HCT116 (cell line): ENCODE measurements around the gene WFDC13. TPM values are rescaled to one million over a fixed set of nuclear protein-coding genes. Genes with fewer than 3 reads are reported as not detected.

ENCODE experiments used
- ATAC-seq: fragments of 200-7000 bp; cut with Tn5 transposase; 2 replicates; pipeline ENCODE4 v1.9.1; 2020; ENCODE audit warnings: mild to moderate bottlenecking, moderate library complexity
- BruUV-seq: library from RNA; stranded (reverse); fragments of 400-500 nt; replicated peaks from 2 replicates; lab custom pipeline; 2021; lab: Mats Ljungman, UMichigan
- CTCF ChIA-PET: fragments of 300-600 bp; sonication (Branson Sonifier 250); formaldehyde crosslinking; loops from one replicate; lab custom pipeline; 2021; ENCODE audit warnings: antibody characterized with exemption; lab: Charles Lee
- POLR2A ChIA-PET: fragments of 300-600, 350-600 bp; sonication (Branson Sonifier 250); formaldehyde crosslinking; loops from one replicate; lab custom pipeline; 2021; ENCODE audit warnings: antibody characterized with exemption; lab: Charles Lee
- RAD21 ChIA-PET, 2 experiments: fragments of 300-600 bp; sonication (Branson Sonifier 250); formaldehyde crosslinking; loops; one replicate each; lab custom pipeline; 2023; ENCODE audit warnings: low total read pairs in 2 of 2; ENCODE audit not compliant: uncharacterized antibody in 2 of 2, unreplicated experiment in 2 of 2, low non-redundant PET in 1 of 2; lab: Charles Lee
- DNase-seq: peaks from one replicate; pipeline ENCODE4 v3.0.0-alpha.2; 2010; ENCODE audit warnings: low read depth, low spot score
- H2AFZ ChIP-seq: fragments of 200-600 bp; shearing (Covaris generic), sonication (generic); 2 replicates; pipeline ENCODE4 v1.6.1; 2017; ENCODE audit warnings: low read depth, mixed run types, mixed read lengths, antibody characterized with exemption, low read length; ENCODE audit not compliant: poor library complexity, severe bottlenecking
- H3K27ac ChIP-seq: 2 replicates; pipeline ENCODE4 v1.5.1; 2012; ENCODE audit warnings: low read depth, low read length
- H3K27me3 ChIP-seq: fragments of 200-600 bp; sonication (generic); 2 replicates; pipeline ENCODE4 v1.6.1; 2016; ENCODE audit warnings: mixed run types, low read length, mixed read lengths; ENCODE audit not compliant: insufficient read depth
- H3K36me3 ChIP-seq, 2 experiments: fragments of 200-500 bp in 1 of 2; fragments of 200-600 bp in 1 of 2; sonication (Bioruptor generic) in 1 of 2; sonication (generic) in 1 of 2; 2 replicates each; pipeline versions ENCODE4 v1.5.1 to v1.6.1; 2014 to 2016; ENCODE audit warnings: low read length in 2 of 2, inconsistent platforms in 1 of 2, mixed read lengths in 1 of 2, mixed run types in 1 of 2; ENCODE audit not compliant: insufficient read depth in 2 of 2, control insufficient read depth in 1 of 2
- H3K4me1 ChIP-seq, 2 experiments: fragments of 200-600 bp in 1 of 2; sonication (generic) in 1 of 2; 2 replicates each; pipeline versions ENCODE4 v1.5.1 to v1.6.1; 2012 to 2017; ENCODE audit warnings: low read length in 2 of 2, inconsistent platforms in 1 of 2, mild to moderate bottlenecking in 1 of 2, mixed read lengths in 1 of 2, mixed run types in 1 of 2, moderate library complexity in 1 of 2; ENCODE audit not compliant: insufficient read depth in 2 of 2, control insufficient read depth in 1 of 2
- H3K4me2 ChIP-seq: fragments of 200-600 bp; sonication (generic); 2 replicates; pipeline ENCODE4 v1.6.1; 2017; ENCODE audit warnings: mixed run types, low read length, mixed read lengths
- H3K4me3 ChIP-seq, 2 experiments: fragments of 200-600 bp in 1 of 2; sonication (generic) in 1 of 2; replicated peaks in 1 of 2; 2 replicates each; pipeline ENCODE4 v1.5.1; 2011 to 2016; ENCODE audit warnings: low read length in 2 of 2, control low read depth in 1 of 2, low read depth in 1 of 2, mild to moderate bottlenecking in 1 of 2, mixed read lengths in 1 of 2, mixed run types in 1 of 2
- H3K79me2 ChIP-seq: fragments of 200-600 bp; sonication (generic); 2 replicates; pipeline ENCODE4 v1.6.1; 2017; ENCODE audit warnings: mild to moderate bottlenecking, mixed run types, low read length, moderate library complexity, mixed read lengths; ENCODE audit not compliant: insufficient read depth
- H3K9ac ChIP-seq: fragments of 200-600 bp; sonication (generic); 2 replicates; pipeline ENCODE4 v1.6.1; 2016; ENCODE audit warnings: low read length, mixed read lengths
- H3K9me2 ChIP-seq: fragments of 200-600 bp; sonication (generic), shearing (Covaris generic); 2 replicates; pipeline ENCODE4 v1.6.1; 2017; ENCODE audit warnings: mixed run types, mild to moderate bottlenecking, moderate library complexity; ENCODE audit not compliant: insufficient read depth
- H3K9me3 ChIP-seq, 2 experiments: fragments of 200-500 bp in 1 of 2; fragments of 200-600 bp in 1 of 2; sonication (Bioruptor generic) in 1 of 2; sonication (generic) in 1 of 2; 2 replicates each; pipeline ENCODE4 v1.6.1; 2014 to 2017; ENCODE audit warnings: low read length in 2 of 2, mixed read lengths in 2 of 2, inconsistent platforms in 1 of 2, low read depth in 1 of 2, mild to moderate bottlenecking in 1 of 2, mixed run types in 1 of 2, moderate library complexity in 1 of 2; ENCODE audit not compliant: control insufficient read depth in 1 of 2, insufficient read depth in 1 of 2
- H4K20me1 ChIP-seq: fragments of 200-600 bp; sonication (generic), shearing (Covaris generic); 2 replicates; pipeline ENCODE4 v1.6.1; 2017; ENCODE audit warnings: mixed run types, mild to moderate bottlenecking, moderate library complexity; ENCODE audit not compliant: insufficient read depth
- CEBPB ChIP-seq: IDR thresholded peaks from 2 replicates; pipeline ENCODE4 v1.6.1; 2012; ENCODE audit warnings: low read depth
- ELF1 ChIP-seq: IDR thresholded peaks from 2 replicates; pipeline ENCODE4 v1.6.1; 2012; ENCODE audit warnings: low read depth, borderline replicate concordance
- EZH2 ChIP-seq: fragments of 200-600 bp; sonication (generic); IDR thresholded peaks from 2 replicates; pipeline ENCODE4 v1.6.1; 2017; ENCODE audit warnings: antibody characterized with exemption, mixed run types
- EZH2phosphoT487 ChIP-seq: fragments of 200-600 bp; IDR thresholded peaks from 2 replicates; pipeline ENCODE4 v1.6.1; 2018; ENCODE audit warnings: antibody characterized with exemption, borderline replicate concordance
- MAX ChIP-seq: IDR thresholded peaks from 2 replicates; pipeline ENCODE4 v1.6.1; 2012
- POLR2A ChIP-seq: IDR thresholded peaks from 2 replicates; pipeline ENCODE4 v1.7.0; 2011; ENCODE audit warnings: borderline replicate concordance; ENCODE audit not compliant: insufficient read depth, insufficient read length; ENCODE audit errors: extremely low read depth
- POLR2AphosphoS5 ChIP-seq: IDR thresholded peaks from 2 replicates; pipeline ENCODE4 v1.6.1; 2011; ENCODE audit warnings: mild to moderate bottlenecking, low read depth, low read length, moderate library complexity
- RAD21 ChIP-seq: IDR thresholded peaks from 2 replicates; pipeline ENCODE4 v1.6.1; 2012; ENCODE audit warnings: low read depth, mild to moderate bottlenecking
- REST ChIP-seq: IDR thresholded peaks from 2 replicates; pipeline ENCODE4 v1.6.1; 2012; ENCODE audit warnings: low read depth
- SIN3A ChIP-seq: IDR thresholded peaks from 2 replicates; pipeline ENCODE4 v1.6.1; 2012; ENCODE audit warnings: low read depth
- SP1 ChIP-seq: IDR thresholded peaks from 2 replicates; pipeline ENCODE4 v1.6.1; 2012; ENCODE audit warnings: low read depth
- SRF ChIP-seq: IDR thresholded peaks from 2 replicates; pipeline ENCODE4 v1.6.1; 2012; ENCODE audit warnings: low read depth
- TCF7L2 ChIP-seq: IDR thresholded peaks from 2 replicates; pipeline ENCODE4 v1.7.0; 2011; ENCODE audit warnings: borderline replicate concordance, inconsistent platforms; ENCODE audit not compliant: insufficient read depth, insufficient read length; ENCODE audit errors: extremely low read depth
- YY1 ChIP-seq: IDR thresholded peaks from 2 replicates; pipeline ENCODE4 v1.6.1; 2011; ENCODE audit warnings: low read length, low read depth, moderate library complexity, mild to moderate bottlenecking; ENCODE audit not compliant: insufficient replicate concordance; ENCODE audit errors: extremely low read depth
- ZBTB33 ChIP-seq: IDR thresholded peaks from 2 replicates; pipeline ENCODE4 v1.6.1; 2011; ENCODE audit warnings: mild to moderate bottlenecking, low read length, moderate library complexity; ENCODE audit not compliant: insufficient replicate concordance; ENCODE audit errors: extremely low read depth
- ZNF274 ChIP-seq: fragments of 200-500 bp; sonication (Bioruptor generic); IDR thresholded peaks from 2 replicates; pipeline ENCODE4 v1.6.1; 2014; ENCODE audit warnings: mild to moderate bottlenecking, low read depth, low read length, inconsistent platforms
- intact Hi-C: fragments of 100-400 bp; cut with micrococcal nuclease; formaldehyde crosslinking; loops from 2 replicates; pipeline ENCODE4 v1.10.0; 2022
- total RNA-seq: library from RNA; stranded (reverse); gene quantifications from one replicate; pipeline ENCODE4 v1.2.1, GENCODE V29; 2021; ENCODE audit not compliant: unreplicated experiment

Gene WFDC13
- total RNA-seq, 1 experiment from 2014 or later: not detected

GRCh38 chr20:45727044-45727443 lies 25.2 kb downstream of the WFDC13 start:
- DNase-seq (no peak), ATAC-seq (no peak)
- H3K36me3 ChIP-seq: no peaks in the 10 kb centered on the region
- no peak overlapping the region for H2AFZ ChIP-seq
- no peak overlapping the region for H3K4me3 ChIP-seq
- RAD21 ChIA-PET: no interaction called here
- H3K4me1 ChIP-seq: no peaks in the 10 kb centered on the region
- no peak overlapping the region for H3K4me2 ChIP-seq
- no TSS peak for BruUV-seq
- no peak overlapping the region for H3K27ac ChIP-seq
- CTCF ChIA-PET: no interaction called here
- H3K9ac ChIP-seq: no peak overlapping the region
- H3K9me2 ChIP-seq: no peaks in the 10 kb centered on the region
- H3K27me3 ChIP-seq: peaks cover 17% of the 10 kb centered on the region
- POLR2A ChIA-PET: no interaction called here
- intact Hi-C loops: no loop called here
- H3K9me3 ChIP-seq: 0 out of 4 replicates have a peak, but pooled peaks cover 0 to 3% of the 10 kb centered on the region in 2 experiments
- no peak for TF ChIP-seq POLR2A
- no peaks in the 10 kb centered on the region for H4K20me1 ChIP-seq
- no peaks in the 10 kb centered on the region for H3K79me2 ChIP-seq

- no peak overlapping the region for H3K9ac ChIP-seq
- H3K4me1 ChIP-seq: no peaks in the 10 kb centered on the region
- H2AFZ ChIP-seq: no peak overlapping the region
- POLR2A ChIA-PET: no interaction called here
- H3K9me2 ChIP-seq: no peaks in the 10 kb centered on the region
- no peak overlapping the region for H3K27ac ChIP-seq
- H4K20me1 ChIP-seq: no peaks in the 10 kb centered on the region
- peaks cover 3% of the 10 kb centered on the region; the same call in 1 of the 2 replicates for H3K27me3 ChIP-seq
- H3K36me3 ChIP-seq: no peaks in the 10 kb centered on the region
- no peak for DNase-seq
- BruUV-seq: no TSS peak
- no peak overlapping the region for H3K4me2 ChIP-seq
- H3K79me2 ChIP-seq: no peaks in the 10 kb centered on the region
- RAD21 ChIA-PET: no interaction called here
- 0 out of 4 replicates have a peak, but pooled peaks cover 0 to 4% of the 10 kb centered on the region in 2 experiments for H3K9me3 ChIP-seq
- ATAC-seq: no peak
- CTCF ChIA-PET: no interaction called here
- intact Hi-C loops: no loop called here
- no peak overlapping the region for H3K4me3 ChIP-seq
- TF ChIP-seq SP1 (no peak), ZNF274 (no peak), ELF1 (no peak), POLR2A (no peak), ZBTB33 (no peak), EZH2 (no peak), SIN3A (no peak), TCF7L2 (no peak), REST (no peak), POLR2AphosphoS5 (no peak), SRF (no peak), RAD21 (no peak), EZH2phosphoT487 (no peak), YY1 (no peak), MAX (no peak), CEBPB (no peak)
Measured at GRCh38 chr20:45732199-45732598, 30.4 kb downstream of the WFDC13 start.
